ENCODE data around the gene MAP3K5.

- TF ChIP-seq, protein P1, sequence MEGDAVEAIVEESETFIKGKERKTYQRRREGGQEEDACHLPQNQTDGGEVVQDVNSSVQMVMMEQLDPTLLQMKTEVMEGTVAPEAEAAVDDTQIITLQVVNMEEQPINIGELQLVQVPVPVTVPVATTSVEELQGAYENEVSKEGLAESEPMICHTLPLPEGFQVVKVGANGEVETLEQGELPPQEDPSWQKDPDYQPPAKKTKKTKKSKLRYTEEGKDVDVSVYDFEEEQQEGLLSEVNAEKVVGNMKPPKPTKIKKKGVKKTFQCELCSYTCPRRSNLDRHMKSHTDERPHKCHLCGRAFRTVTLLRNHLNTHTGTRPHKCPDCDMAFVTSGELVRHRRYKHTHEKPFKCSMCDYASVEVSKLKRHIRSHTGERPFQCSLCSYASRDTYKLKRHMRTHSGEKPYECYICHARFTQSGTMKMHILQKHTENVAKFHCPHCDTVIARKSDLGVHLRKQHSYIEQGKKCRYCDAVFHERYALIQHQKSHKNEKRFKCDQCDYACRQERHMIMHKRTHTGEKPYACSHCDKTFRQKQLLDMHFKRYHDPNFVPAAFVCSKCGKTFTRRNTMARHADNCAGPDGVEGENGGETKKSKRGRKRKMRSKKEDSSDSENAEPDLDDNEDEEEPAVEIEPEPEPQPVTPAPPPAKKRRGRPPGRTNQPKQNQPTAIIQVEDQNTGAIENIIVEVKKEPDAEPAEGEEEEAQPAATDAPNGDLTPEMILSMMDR (IDR thresholded peaks at IDR 0.05) = no peak
- no peak for TF ChIP-seq EZH2phosphoT487 (IDR thresholded peaks at IDR 0.05)
- TF ChIP-seq EZH2 (IDR thresholded peaks at IDR 0.05) = no peak
These were observed 126.2 kb downstream of the MAP3K5 start for GRCh38 chr6:136666041-136666440.
